GM12878 (cell line): Measurements from ENCODE around the gene TSPYL2. TPM values are rescaled to one million over a fixed set of nuclear protein-coding genes. Genes with fewer than 3 reads are reported as not detected.

Source experiments
- ATF7 ChIP-seq: fragments of 450-650 bp; IDR thresholded peaks from 2 replicates; pipeline ENCODE4 v1.6.1; 2016; ENCODE audit warnings: low read depth, mild to moderate bottlenecking
- BCL11A ChIP-seq: IDR thresholded peaks from 2 replicates; pipeline ENCODE4 v1.6.1; 2011; ENCODE audit warnings: low read depth, low read length
- BHLHE40 ChIP-seq, 2 experiments: fragments of 450-650 bp in 1 of 2; IDR thresholded peaks; 2 replicates each; pipeline ENCODE4 v1.6.1; 2011 to 2017; ENCODE audit warnings: low read depth in 2 of 2, borderline replicate concordance in 1 of 2, improper control_type of control experiment in 1 of 2, low read length in 1 of 2, mild to moderate bottlenecking in 1 of 2
- CBFB ChIP-seq: IDR thresholded peaks from 2 replicates; pipeline ENCODE4 v1.6.1; 2016; ENCODE audit warnings: antibody characterized with exemption, low read depth
- CHD2 ChIP-seq: IDR thresholded peaks from 2 replicates; pipeline ENCODE4 v1.6.1; 2011; ENCODE audit warnings: low read depth, low read length, improper control_type of control experiment, borderline replicate concordance
- CREM ChIP-seq: IDR thresholded peaks from 2 replicates; pipeline ENCODE4 v1.6.1; 2014; ENCODE audit warnings: antibody characterized with exemption, low read depth
- HCFC1 ChIP-seq: fragments of 150-350 bp; IDR thresholded peaks from 2 replicates; pipeline ENCODE4 v1.6.1; 2014; ENCODE audit warnings: low read length
- HDAC6 ChIP-seq: fragments of 200-600 bp; sonication (generic); IDR thresholded peaks from one replicate; pipeline ENCODE4 v1.8.0; 2017; ENCODE audit warnings: antibody characterized with exemption; ENCODE audit not compliant: unreplicated experiment
- LARP7 ChIP-seq: fragments of 450-650 bp; IDR thresholded peaks from 2 replicates; pipeline ENCODE4 v1.6.1; 2017; ENCODE audit warnings: mild to moderate bottlenecking
- NFIC ChIP-seq: IDR thresholded peaks from 2 replicates; pipeline ENCODE4 v1.6.1; 2012; ENCODE audit warnings: low read depth, mild to moderate bottlenecking, inconsistent platforms, low read length, moderate library complexity
- NFXL1 ChIP-seq: fragments of 450-650 bp; IDR thresholded peaks from 2 replicates; pipeline ENCODE4 v1.6.1; 2017; ENCODE audit warnings: antibody characterized with exemption, mild to moderate bottlenecking, borderline replicate concordance
- NRF1 ChIP-seq: conservative IDR thresholded peaks from 2 replicates; pipeline ENCODE4 v1.6.1; 2011; ENCODE audit warnings: mild to moderate bottlenecking, low read depth, low read length, improper control_type of control experiment
- SMARCA5 ChIP-seq: fragments of 450-650 bp; IDR thresholded peaks from 2 replicates; pipeline ENCODE4 v1.6.1; 2017; ENCODE audit warnings: mild to moderate bottlenecking
- WRNIP1 ChIP-seq: IDR thresholded peaks from 2 replicates; pipeline ENCODE4 v1.6.1; 2011; ENCODE audit warnings: low read depth, low read length, improper control_type of control experiment, borderline replicate concordance
- ZBED1 ChIP-seq: IDR thresholded peaks from 2 replicates; pipeline ENCODE4 v1.6.1; 2016; ENCODE audit warnings: borderline replicate concordance
- ZSCAN29 ChIP-seq: fragments of 450-650 bp; IDR thresholded peaks from 2 replicates; pipeline ENCODE4 v1.6.1; 2017; ENCODE audit warnings: mild to moderate bottlenecking, moderate library complexity
- polyA plus RNA-seq, 11 experiments: library from polyadenylated mRNA; depleted of rRNA in 4 of 11; unstranded in 6 of 11; stranded (reverse) in 5 of 11; fragments of >200 nt; fragmentation: Nextera tagmentation in 4 of 11; fragmentation: Illumina TruSeq in 1 of 11; extraction: Ambion mirVana in 4 of 11; extraction: Trizol in 1 of 11; gene quantifications; 1 replicate in 1 of 11; 2 replicates in 10 of 11; pipeline versions ENCODE4 v1.2.1 to v1.2.3, GENCODE V29; 2011 to 2016; ENCODE audit warnings: inconsistent platforms in 2 of 11, missing spikeins in 2 of 11, low read depth in 1 of 11
- total RNA-seq, 4 experiments: library from RNA; depleted of rRNA in 3 of 4; stranded (reverse); fragments of >200 nt in 3 of 4; fragmentation: Illumina TruSeq in 1 of 4; extraction: Trizol in 1 of 4; gene quantifications; 2 replicates each; pipeline versions ENCODE4 v1.2.1 to v1.2.3, GENCODE V29; 2013 to 2021
- TF ChIP-seq, protein P1 (sequence below): fragments of 450-650 bp; formaldehyde crosslinking; IDR thresholded peaks from 2 replicates; pipeline ENCODE4 v1.5.0; 2022; ENCODE audit warnings: mild to moderate bottlenecking, missing genetic modification characterization
- TF ChIP-seq, protein P2 (sequence below): fragments of 450-650 bp; IDR thresholded peaks from 2 replicates; pipeline ENCODE4 v1.6.1; 2014; ENCODE audit warnings: mild to moderate bottlenecking
- TF ChIP-seq, protein P3 (sequence below): IDR thresholded peaks from 2 replicates; pipeline ENCODE4 v1.6.1; 2012; ENCODE audit warnings: mild to moderate bottlenecking, low read depth, low read length
- TF ChIP-seq, protein P4 (sequence below): IDR thresholded peaks from 2 replicates; pipeline ENCODE4 v1.6.1; 2012; ENCODE audit warnings: low read depth, low read length, improper control_type of control experiment

The TSPYL2 gene
- total and polyA plus RNA-seq, 10 of the 15 experiments (the other 5 are each of a cell fraction or from before 2014, with no cell fraction given): 0.53 to 24.6 (median 14.5) TPM

DNA sequence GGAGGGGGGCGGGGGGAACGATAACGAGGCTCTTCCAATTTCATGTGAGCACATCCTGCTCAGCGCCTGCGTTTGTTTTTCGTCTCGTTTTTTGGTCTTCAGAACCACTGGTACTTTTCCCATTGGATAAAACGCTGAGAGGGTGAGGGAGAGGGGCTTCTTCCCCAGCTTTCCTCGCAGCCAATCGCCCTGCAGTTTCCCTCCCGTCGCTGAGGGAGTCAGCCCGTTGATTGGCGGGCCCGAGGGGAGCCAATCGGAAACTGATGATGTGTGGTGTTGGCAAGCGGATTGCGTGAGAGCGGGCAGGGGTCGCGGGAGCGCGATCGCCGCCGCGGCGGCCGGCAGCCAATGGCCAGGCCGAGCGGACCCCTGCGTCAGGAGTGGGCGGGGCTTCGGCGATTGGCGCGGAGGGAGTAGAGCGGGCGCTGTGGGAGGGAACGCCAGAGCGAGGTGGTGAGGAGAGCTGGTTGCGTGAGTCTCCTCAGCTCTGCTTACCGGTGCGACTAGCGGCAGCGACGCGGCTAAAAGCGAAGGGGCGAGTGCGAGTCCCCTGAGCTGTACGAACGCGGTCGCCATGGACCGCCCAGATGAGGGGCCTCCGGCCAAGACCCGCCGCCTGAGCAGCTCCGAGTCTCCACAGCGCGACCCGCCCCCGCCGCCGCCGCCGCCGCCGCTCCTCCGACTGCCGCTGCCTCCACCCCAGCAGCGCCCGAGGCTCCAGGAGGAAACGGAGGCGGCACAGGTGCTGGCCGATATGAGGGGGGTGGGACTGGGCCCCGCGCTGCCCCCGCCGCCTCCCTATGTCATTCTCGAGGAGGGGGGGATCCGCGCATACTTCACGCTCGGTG, at the start of gene TSPYL2 (continued):
- TF ChIP-seq BHLHE40 (IDR thresholded peaks at IDR 0.05; ENCODE audit: borderline replicate concordance in 1 of 2, low read depth in 2 of 2, low read length in 1 of 2): peak in 1 of 2 experiments; percentile 46; a peak in 1 of 4 replicates
- peak; percentile 62 for TF ChIP-seq CHD2
- TF ChIP-seq, protein P1, sequence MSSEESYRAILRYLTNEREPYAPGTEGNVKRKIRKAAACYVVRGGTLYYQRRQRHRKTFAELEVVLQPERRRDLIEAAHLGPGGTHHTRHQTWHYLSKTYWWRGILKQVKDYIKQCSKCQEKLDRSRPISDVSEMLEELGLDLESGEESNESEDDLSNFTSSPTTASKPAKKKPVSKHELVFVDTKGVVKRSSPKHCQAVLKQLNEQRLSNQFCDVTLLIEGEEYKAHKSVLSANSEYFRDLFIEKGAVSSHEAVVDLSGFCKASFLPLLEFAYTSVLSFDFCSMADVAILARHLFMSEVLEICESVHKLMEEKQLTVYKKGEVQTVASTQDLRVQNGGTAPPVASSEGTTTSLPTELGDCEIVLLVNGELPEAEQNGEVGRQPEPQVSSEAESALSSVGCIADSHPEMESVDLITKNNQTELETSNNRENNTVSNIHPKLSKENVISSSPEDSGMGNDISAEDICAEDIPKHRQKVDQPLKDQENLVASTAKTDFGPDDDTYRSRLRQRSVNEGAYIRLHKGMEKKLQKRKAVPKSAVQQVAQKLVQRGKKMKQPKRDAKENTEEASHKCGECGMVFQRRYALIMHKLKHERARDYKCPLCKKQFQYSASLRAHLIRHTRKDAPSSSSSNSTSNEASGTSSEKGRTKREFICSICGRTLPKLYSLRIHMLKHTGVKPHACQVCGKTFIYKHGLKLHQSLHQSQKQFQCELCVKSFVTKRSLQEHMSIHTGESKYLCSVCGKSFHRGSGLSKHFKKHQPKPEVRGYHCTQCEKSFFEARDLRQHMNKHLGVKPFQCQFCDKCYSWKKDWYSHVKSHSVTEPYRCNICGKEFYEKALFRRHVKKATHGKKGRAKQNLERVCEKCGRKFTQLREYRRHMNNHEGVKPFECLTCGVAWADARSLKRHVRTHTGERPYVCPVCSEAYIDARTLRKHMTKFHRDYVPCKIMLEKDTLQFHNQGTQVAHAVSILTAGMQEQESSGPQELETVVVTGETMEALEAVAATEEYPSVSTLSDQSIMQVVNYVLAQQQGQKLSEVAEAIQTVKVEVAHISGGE (CRISPR knock-in tag): no peak
- TF ChIP-seq, protein P2, sequence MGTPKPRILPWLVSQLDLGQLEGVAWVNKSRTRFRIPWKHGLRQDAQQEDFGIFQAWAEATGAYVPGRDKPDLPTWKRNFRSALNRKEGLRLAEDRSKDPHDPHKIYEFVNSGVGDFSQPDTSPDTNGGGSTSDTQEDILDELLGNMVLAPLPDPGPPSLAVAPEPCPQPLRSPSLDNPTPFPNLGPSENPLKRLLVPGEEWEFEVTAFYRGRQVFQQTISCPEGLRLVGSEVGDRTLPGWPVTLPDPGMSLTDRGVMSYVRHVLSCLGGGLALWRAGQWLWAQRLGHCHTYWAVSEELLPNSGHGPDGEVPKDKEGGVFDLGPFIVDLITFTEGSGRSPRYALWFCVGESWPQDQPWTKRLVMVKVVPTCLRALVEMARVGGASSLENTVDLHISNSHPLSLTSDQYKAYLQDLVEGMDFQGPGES: peak; percentile 70
- TF ChIP-seq, protein P3, sequence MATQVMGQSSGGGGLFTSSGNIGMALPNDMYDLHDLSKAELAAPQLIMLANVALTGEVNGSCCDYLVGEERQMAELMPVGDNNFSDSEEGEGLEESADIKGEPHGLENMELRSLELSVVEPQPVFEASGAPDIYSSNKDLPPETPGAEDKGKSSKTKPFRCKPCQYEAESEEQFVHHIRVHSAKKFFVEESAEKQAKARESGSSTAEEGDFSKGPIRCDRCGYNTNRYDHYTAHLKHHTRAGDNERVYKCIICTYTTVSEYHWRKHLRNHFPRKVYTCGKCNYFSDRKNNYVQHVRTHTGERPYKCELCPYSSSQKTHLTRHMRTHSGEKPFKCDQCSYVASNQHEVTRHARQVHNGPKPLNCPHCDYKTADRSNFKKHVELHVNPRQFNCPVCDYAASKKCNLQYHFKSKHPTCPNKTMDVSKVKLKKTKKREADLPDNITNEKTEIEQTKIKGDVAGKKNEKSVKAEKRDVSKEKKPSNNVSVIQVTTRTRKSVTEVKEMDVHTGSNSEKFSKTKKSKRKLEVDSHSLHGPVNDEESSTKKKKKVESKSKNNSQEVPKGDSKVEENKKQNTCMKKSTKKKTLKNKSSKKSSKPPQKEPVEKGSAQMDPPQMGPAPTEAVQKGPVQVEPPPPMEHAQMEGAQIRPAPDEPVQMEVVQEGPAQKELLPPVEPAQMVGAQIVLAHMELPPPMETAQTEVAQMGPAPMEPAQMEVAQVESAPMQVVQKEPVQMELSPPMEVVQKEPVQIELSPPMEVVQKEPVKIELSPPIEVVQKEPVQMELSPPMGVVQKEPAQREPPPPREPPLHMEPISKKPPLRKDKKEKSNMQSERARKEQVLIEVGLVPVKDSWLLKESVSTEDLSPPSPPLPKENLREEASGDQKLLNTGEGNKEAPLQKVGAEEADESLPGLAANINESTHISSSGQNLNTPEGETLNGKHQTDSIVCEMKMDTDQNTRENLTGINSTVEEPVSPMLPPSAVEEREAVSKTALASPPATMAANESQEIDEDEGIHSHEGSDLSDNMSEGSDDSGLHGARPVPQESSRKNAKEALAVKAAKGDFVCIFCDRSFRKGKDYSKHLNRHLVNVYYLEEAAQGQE: no peak
- TF ChIP-seq ZBED1: no peak
- TF ChIP-seq ZSCAN29: no peak
- no peak for TF ChIP-seq WRNIP1
- TF ChIP-seq, protein P4, sequence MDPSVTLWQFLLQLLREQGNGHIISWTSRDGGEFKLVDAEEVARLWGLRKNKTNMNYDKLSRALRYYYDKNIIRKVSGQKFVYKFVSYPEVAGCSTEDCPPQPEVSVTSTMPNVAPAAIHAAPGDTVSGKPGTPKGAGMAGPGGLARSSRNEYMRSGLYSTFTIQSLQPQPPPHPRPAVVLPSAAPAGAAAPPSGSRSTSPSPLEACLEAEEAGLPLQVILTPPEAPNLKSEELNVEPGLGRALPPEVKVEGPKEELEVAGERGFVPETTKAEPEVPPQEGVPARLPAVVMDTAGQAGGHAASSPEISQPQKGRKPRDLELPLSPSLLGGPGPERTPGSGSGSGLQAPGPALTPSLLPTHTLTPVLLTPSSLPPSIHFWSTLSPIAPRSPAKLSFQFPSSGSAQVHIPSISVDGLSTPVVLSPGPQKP: no peak
- TF ChIP-seq NFXL1: no peak
- TF ChIP-seq HDAC6: peak; percentile 75
- TF ChIP-seq HCFC1: no peak
- TF ChIP-seq CBFB: peak; percentile 76; the same call in 1 of the 2 replicates
- no peak for TF ChIP-seq ATF7
- TF ChIP-seq CREM: peak; percentile 84
- peak; percentile 63; the same call in 1 of the 2 replicates for TF ChIP-seq LARP7
- no peak for TF ChIP-seq BCL11A
- TF ChIP-seq SMARCA5: no peak
- TF ChIP-seq NRF1: no peak
- TF ChIP-seq NFIC: no peak
